Neuron (in vitro differentiated cells): ENCODE results near the gene FAT1.

Source experiments
- H2AFZ ChIP-seq: one replicate; pipeline ENCODE4 v1.6.1; 2013; ENCODE audit warnings: low read depth, mild to moderate bottlenecking, inconsistent platforms, low read length, moderate library complexity
- H3K27me3 ChIP-seq: one replicate; pipeline ENCODE4 v1.6.1; 2013; ENCODE audit warnings: low read length; ENCODE audit not compliant: insufficient read depth
- H3K36me3 ChIP-seq: one replicate; pipeline ENCODE4 v1.6.1; 2013; ENCODE audit warnings: low read length; ENCODE audit not compliant: insufficient read depth
- H3K4me1 ChIP-seq: one replicate; pipeline ENCODE4 v1.6.1; 2013; ENCODE audit warnings: low read length; ENCODE audit not compliant: insufficient read depth
- H3K4me3 ChIP-seq: 2 replicates; pipeline ENCODE4 v1.5.1; 2013; ENCODE audit warnings: mild to moderate bottlenecking, low read length, moderate library complexity
- H3K9me3 ChIP-seq: one replicate; pipeline ENCODE4 v1.6.1; 2013; ENCODE audit warnings: low read length

Gene FAT1

DNA sequence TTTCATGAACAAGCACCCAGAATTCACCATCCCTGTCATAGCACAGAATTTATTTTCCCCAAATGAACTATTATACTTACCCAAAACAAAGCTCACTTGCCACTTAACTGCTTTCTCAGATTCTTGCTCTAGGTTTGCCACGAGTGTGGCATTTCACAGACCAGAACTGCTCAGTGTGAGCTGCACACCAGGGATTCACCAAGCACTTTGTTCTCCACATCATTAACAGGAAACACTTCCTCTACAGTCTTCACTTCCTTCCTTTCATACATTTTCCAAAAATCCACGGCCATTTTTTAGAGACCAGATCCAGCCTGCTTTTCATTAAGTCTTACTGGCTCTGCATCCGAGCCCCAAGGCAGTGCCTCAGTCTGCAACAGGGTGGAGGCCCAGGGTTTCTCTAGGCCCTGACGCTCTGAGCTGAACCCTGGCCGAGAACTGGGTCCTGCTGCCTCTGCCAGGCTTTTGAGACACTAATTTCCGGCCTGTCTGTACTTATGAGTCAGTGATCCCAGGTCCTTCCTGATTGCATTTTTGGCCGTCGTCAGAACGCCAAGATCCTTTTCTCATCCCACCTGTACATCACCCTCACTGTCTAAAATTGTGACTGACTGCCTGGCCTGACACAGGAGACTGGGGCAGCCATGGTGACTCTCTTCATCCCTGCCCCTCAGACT, 100.7 kb downstream of the FAT1 start:
- Histone ChIP-seq H3K27me3 (no peaks in the 10 kb centered on the region), H3K36me3 (peaks cover 63% of the 10 kb centered on the region), H3K9me3 (peaks cover 12% of the 10 kb centered on the region), H2AFZ (no peak overlapping the region), H3K4me3 (no peak overlapping the region), H3K4me1 (peaks cover 11% of the 10 kb centered on the region)

DNA sequence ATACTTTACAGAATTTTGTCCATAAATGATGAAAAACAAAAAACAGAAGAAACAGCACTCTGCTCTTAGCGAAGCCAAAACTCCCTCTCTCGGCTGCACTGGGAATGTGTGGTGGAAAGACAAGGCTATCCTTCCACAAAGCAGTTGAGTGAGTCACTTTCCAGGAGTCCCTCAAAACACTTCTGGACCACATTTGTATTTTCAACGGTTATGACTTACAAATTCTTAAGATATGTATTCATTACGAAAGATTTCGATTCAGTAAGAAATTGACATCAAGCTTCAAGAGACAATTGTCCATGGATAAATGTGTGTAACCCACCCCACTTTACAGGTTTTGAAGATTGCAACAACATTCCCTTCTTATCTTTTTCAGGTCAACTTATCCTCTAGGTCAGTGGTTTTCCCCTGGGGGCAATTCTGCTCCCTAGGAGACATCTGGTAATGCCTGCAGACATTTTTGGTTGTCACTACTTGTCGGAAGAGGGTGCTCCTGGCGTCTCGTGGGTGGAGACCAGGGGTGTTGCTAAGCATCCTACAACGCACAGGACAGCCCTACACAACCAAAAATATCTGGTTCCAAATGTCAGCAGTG, 101.6 kb downstream of the FAT1 start:
- H3K36me3 ChIP-seq, result peaks cover 63% of the 10 kb centered on the region
- peaks cover 11% of the 10 kb centered on the region for H3K4me1 ChIP-seq
- no peak overlapping the region for H3K4me3 ChIP-seq

DNA sequence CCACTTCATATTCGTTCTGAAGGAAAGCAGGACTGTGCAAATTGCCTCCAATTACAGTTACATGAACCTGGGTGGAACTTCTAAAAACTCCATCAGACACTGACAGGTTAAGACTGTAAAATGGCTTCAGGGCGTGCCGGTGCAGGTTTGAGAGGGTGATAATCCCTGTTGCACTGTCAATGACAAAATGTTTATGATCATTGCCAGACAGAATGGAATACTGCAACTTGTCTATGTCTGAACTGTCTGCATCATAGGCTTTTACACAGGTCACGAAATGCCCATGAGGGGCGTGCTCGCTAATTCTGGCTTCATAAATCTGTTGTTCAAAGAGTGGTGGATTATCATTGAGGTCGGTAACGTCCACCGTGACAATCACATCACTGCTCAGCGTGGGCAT, 104.6 kb downstream of the FAT1 start:
- Histone ChIP-seq H3K4me3 (no peak overlapping the region), H3K9me3 (peaks cover 16% of the 10 kb centered on the region), H3K4me1 (no peaks in the 10 kb centered on the region), H3K36me3 (peaks cover 87% of the 10 kb centered on the region), H3K27me3 (no peaks in the 10 kb centered on the region), H2AFZ (no peak overlapping the region)

More for the DNA sequence above, 101.6 kb downstream of the FAT1 start:
- peaks cover 14% of the 10 kb centered on the region for H3K9me3 ChIP-seq
- H3K27me3 ChIP-seq, result no peaks in the 10 kb centered on the region
- H2AFZ ChIP-seq, result no peak overlapping the region

DNA sequence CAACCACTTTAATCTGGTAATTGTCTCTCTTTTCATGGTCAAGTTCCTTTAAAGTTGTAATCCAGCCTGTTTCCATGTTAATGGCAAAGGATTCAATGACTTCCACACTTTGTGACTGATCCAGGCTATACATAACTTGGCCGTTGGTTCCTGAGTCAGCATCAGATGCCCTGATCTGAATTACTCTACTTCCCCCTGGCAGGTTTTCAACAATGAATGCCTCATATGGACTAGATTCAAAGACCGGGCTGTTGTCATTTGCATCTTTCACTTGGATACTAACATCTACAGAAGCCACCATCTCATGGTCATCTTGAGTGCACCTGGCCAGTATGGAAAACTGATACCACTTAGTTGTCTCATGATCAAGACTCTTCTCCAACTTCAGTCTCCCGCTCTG, 105.7 kb downstream of the FAT1 start:
- no peaks in the 10 kb centered on the region for H3K4me1 ChIP-seq
- no peak overlapping the region for H3K4me3 ChIP-seq
- no peak overlapping the region for H2AFZ ChIP-seq
- peaks cover 81% of the 10 kb centered on the region for H3K36me3 ChIP-seq
- no peaks in the 10 kb centered on the region for H3K27me3 ChIP-seq
- H3K9me3 ChIP-seq, result peaks cover 16% of the 10 kb centered on the region

DNA sequence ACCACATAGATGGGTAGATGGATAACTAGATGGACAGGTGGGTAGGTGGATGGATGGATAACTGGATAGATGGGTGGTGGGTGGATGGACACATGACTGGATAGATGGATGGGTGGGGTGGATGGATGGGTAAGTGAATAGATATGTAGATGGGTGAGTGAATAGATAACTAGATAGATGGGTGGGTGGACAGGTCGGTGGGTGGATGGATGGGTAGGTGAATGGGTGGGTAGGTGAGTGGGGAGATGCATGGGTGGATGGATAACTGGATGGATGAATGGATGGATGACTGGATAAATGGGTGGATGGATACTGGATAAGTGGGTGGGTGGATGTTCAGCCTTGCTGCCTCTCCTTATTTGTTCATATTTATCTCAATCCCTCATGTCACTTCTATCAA, 116.2 kb downstream of the FAT1 start:
- H3K36me3 ChIP-seq, result peaks cover 87% of the 10 kb centered on the region
- H3K27me3 ChIP-seq, result no peaks in the 10 kb centered on the region
- no peak overlapping the region for H2AFZ ChIP-seq
- H3K9me3 ChIP-seq, result peaks cover 3% of the 10 kb centered on the region
- no peaks in the 10 kb centered on the region for H3K4me1 ChIP-seq
- H3K4me3 ChIP-seq, result no peak overlapping the region

DNA sequence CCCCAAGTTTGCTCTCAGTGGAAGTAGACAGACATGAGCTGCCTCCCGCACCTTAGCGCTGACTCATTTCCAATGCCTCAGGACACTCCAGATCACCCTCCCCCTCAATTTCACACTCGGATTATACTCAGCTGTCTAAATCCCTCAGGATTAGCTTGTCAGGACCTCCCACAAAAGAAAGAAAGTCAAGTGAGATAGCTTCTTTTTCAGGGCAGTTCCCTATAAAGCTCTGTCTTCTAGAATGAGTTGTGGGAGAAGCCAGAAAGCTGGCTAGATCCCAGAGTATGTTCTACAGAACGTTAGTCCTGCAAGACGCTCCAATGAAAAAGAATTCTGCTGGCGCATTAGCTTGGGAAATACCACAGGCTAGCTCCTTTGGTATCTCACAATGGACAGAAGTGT, 117.1 kb downstream of the FAT1 start:
- Histone ChIP-seq H3K4me3 (no peak overlapping the region), H3K27me3 (no peaks in the 10 kb centered on the region), H3K9me3 (peaks cover 3% of the 10 kb centered on the region), H3K4me1 (no peaks in the 10 kb centered on the region), H3K36me3 (peaks cover 89% of the 10 kb centered on the region), H2AFZ (no peak overlapping the region)

DNA sequence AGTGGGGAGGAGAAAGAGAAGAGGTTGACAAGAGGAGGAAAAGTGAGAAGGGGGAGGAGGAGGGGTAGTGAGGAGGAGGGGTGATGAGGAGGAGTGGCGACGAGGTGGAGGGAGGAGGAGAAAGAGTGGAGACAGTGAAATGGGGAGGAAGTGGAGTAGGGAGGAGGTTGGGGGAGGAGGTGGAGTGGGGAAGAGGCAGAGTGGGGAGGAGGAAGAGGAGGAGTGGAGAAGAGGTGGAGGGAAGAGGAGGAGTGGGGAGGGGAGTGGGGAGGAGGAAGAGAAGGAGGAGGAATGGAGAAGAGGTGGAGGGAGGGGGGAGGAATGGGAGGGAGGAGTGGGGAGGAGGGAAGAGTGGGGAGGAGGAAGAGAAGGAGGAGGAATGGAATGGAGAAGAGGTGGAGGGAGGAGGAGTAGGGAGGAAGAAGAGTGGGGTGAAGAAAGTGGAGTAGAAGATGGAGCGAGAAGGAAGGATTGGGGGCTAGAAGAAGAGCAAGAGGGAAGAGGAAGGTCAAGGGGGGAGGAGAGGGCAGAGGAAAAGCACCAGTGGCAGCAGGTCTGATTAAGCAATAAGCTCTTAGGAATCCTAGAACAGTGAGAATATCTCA, 118.3 kb downstream of the FAT1 start:
- H2AFZ ChIP-seq, result no peak overlapping the region
- peaks cover 3% of the 10 kb centered on the region for H3K9me3 ChIP-seq
- peaks cover 87% of the 10 kb centered on the region for H3K36me3 ChIP-seq
- no peaks in the 10 kb centered on the region for H3K4me1 ChIP-seq
- no peaks in the 10 kb centered on the region for H3K27me3 ChIP-seq
- H3K4me3 ChIP-seq, result no peak overlapping the region

DNA sequence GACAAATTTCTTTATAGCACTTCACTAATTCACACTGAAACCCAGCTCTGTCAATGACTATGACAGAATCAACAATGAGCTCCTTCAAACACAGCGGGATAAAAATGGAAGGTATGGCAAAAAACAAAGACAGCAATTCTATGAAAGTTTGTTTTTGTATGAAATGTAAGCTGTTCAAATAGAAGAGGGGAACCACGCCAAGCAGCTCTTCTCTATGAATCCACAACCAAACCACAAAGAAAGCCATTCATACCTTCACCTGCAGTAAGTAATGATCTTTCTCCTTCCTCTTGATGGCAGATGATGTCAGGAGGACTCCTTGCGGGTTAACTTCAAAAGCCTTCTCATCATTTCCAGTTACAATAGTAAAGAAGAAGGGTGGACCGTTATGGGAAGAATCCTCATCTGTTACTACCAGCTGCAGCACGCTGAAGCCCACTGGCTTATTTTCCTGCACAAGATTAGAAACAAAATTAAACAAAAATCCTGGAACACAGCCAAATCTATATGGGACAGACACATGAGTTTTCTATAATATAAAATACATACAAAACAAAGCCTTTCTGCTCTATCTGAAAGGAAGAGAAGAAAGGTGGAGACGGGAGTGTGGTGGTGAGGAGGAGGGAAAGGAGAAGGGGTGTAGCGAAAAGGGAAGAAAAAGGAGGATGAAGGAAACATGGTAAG, 119.4 kb downstream of the FAT1 start:
- Histone ChIP-seq H3K36me3 (peaks cover 90% of the 10 kb centered on the region), H2AFZ (no peak overlapping the region), H3K4me1 (no peaks in the 10 kb centered on the region), H3K9me3 (peaks cover 3% of the 10 kb centered on the region), H3K4me3 (no peak overlapping the region), H3K27me3 (no peaks in the 10 kb centered on the region)

DNA sequence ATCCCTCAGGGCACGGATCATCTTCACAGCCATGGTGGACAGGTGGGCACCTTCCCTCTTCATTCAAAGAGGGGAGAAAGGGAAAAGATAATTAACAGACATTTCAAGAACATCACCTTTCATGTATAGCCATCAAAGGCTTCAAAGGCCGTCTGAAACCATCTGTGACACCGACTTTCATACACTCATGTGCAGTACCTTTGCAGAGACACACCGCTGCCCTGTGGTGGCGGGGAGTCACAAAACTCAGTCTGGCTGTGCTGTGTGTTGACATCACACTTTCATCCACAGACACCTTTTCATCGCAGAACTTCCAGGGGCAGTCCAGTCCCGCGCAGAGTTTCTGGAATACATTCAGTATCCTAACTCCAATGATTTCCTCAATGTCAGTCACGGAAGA, 120.7 kb downstream of the FAT1 start:
- Histone ChIP-seq H3K9me3 (peaks cover 3% of the 10 kb centered on the region), H3K4me1 (no peaks in the 10 kb centered on the region), H3K4me3 (no peak overlapping the region), H2AFZ (no peak overlapping the region), H3K27me3 (no peaks in the 10 kb centered on the region), H3K36me3 (peaks cover 88% of the 10 kb centered on the region)

DNA sequence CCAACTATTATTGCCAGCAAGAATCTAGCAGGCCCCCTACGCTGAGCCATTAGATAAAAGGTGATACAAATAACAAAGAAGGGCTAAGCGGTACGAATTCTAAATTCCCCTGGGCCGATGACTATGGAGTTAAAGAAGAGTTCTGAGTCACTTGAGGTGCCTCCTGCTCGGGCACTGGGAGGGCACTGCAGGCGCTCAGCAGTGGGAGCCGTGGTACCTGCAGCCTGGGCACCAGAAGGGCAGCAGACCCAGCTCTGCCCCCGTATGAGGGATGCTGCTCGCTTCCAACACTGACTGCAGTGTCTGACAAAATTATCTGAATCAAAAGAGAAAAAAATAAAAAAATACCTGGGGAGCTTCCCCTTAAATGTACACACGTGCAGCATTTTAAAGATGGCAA, 124.2 kb downstream of the FAT1 start:
- H2AFZ ChIP-seq, result no peak overlapping the region
- no peak overlapping the region for H3K4me3 ChIP-seq
- no peaks in the 10 kb centered on the region for H3K9me3 ChIP-seq
- no peaks in the 10 kb centered on the region for H3K27me3 ChIP-seq
- peaks cover 88% of the 10 kb centered on the region for H3K36me3 ChIP-seq
- no peaks in the 10 kb centered on the region for H3K4me1 ChIP-seq

DNA sequence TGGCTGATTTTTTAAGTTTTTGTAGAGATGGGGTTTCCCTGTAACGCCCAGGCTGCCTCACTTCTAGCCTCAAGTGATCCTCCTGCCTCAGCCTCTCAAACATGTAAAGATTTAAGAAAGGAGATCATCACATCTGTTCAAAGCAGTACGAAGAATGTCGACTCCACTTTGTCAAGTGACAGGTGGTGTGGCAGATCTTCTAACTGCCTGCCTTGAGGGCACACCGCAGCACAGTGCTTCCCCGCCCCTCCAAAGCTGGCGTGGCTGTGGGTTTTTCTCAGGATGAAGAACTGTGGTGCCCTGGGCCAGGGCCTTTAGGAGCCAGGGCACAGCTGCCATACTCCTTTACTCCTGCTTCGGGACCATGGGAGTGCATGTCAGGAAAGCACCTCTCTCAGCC, 125.0 kb downstream of the FAT1 start:
- Histone ChIP-seq H3K27me3 (no peaks in the 10 kb centered on the region), H2AFZ (no peak overlapping the region), H3K36me3 (peaks cover 86% of the 10 kb centered on the region), H3K4me3 (no peak overlapping the region), H3K9me3 (no peaks in the 10 kb centered on the region), H3K4me1 (no peaks in the 10 kb centered on the region)

DNA sequence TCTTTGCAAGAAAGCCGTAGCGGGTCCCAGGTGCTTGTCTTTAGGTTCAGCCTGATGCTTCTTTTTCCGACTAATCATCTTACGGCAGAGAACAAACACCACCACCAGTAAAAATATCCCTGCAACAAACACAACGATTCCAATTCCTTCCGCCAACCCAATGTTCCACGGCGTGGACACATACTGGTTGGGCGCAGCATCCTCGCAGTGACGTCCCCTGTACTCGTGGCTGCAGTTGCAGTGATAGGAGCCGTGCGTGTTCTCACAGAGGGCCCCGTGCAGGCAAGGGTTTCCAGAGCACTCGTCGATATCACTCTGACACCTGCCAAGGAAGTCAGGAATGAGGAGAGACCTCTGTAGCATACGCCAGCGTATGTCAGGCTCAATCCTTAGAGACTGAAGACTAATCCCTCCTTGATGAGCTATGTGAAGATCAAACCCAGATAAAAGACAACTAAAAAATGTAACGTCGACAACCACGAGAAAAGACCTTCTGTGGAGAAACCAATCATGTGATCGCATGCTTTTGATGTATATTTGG, 126.7 kb downstream of the FAT1 start:
- H2AFZ ChIP-seq, result no peak overlapping the region
- H3K27me3 ChIP-seq, result no peaks in the 10 kb centered on the region
- no peaks in the 10 kb centered on the region for H3K4me1 ChIP-seq
- no peaks in the 10 kb centered on the region for H3K9me3 ChIP-seq
- peaks cover 80% of the 10 kb centered on the region for H3K36me3 ChIP-seq
- no peak overlapping the region for H3K4me3 ChIP-seq

DNA sequence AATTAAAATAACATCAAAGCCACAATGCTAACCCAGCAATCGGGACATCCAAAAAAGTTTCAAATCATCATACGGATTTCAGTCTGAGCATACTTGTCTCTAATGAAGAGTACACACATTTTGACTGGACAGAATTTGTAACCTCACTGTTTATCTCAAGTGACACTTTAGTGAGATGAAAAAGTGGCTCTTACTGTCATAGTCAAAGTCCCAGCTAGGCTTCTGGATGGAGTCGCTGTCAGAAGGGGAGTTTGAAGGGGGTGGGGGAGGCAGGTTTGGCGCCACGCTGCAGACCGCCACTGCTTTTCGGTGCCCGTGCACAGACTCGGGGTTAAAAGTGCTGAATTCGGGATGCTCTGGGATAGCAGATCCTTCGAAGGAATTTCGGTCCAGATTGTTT, 127.3 kb downstream of the FAT1 start:
- Histone ChIP-seq H2AFZ (no peak overlapping the region), H3K4me3 (no peak overlapping the region), H3K4me1 (no peaks in the 10 kb centered on the region), H3K27me3 (no peaks in the 10 kb centered on the region), H3K36me3 (peaks cover 78% of the 10 kb centered on the region), H3K9me3 (no peaks in the 10 kb centered on the region)
